ENCODE measurements around the gene LTA.
A peak's percentile ranks its signal among the peaks of the same experiment; 100 is the strongest.

LTA gene

GRCh38 chr6:31572041-31572911 is at the start of gene LTA:
Gene LTA, plus strand, starts transcription at chr6:31572289. Its CDS starts 454 bp downstream, at chr6:31572743.
- H3K79me2 ChIP-seq (ENCODE audit: low read length) = no peaks in the 10 kb centered on the region
- H2AFZ ChIP-seq (ENCODE audit: low read length) = peak within 1 kb of the TSS; percentile 57
- H3K9me2 ChIP-seq (replicated peaks; ENCODE audit: insufficient read depth, low read length) = no peaks in the 10 kb centered on the region
- H3K4me3 ChIP-seq (ENCODE audit: low read length) = peak within 1 kb of the TSS; percentile 37
- H3F3A ChIP-seq (ENCODE audit: insufficient read depth, low read length) = peaks cover 17% of the 10 kb centered on the region
- peak; percentile 48 for DNase-seq
- H3K9me3 ChIP-seq (replicated peaks; ENCODE audit: insufficient read depth, low read length) = no peaks in the 10 kb centered on the region
- H3K9ac ChIP-seq (ENCODE audit: low read length) = peak within 1 kb of the TSS; percentile 42
- H3K27ac ChIP-seq (ENCODE audit: low read length) = peak within 1 kb of the TSS; percentile 54; the same call in 1 of the 2 replicates
- TF ChIP-seq CTCF (IDR thresholded peaks at IDR 0.05; ENCODE audit: low read length) (no peak), EZH2 (optimal IDR thresholded peaks at IDR 0.05; ENCODE audit: low read depth, low read length) (no peak), EZH2phosphoT487 (IDR thresholded peaks at IDR 0.05; ENCODE audit: low read length) (no peak)
- H3K36me3 ChIP-seq (replicated peaks; ENCODE audit: insufficient read depth, low read length) = no peaks in the 10 kb centered on the region
- peak within 1 kb of the TSS; percentile 59; the same call in 1 of the 2 replicates for H3K4me2 ChIP-seq (ENCODE audit: low read depth, low read length)
- no peaks in the 10 kb centered on the region for H4K20me1 ChIP-seq (ENCODE audit: insufficient read depth, low read length)
- peaks cover 45% of the 10 kb centered on the region for H3K4me1 ChIP-seq (ENCODE audit: low read length)
- H3K27me3 ChIP-seq (replicated peaks; ENCODE audit: insufficient read depth, low read length) = peaks cover 35% of the 10 kb centered on the region

- H3K4me1 ChIP-seq (ENCODE audit: low read length) = no peaks in the 10 kb centered on the region
- H4K20me1 ChIP-seq (ENCODE audit: insufficient read depth, low read length) = no peaks in the 10 kb centered on the region
- no peak overlapping the region for H3K4me3 ChIP-seq (ENCODE audit: low read length)
- DNase-seq = no peak
- H3K27ac ChIP-seq (ENCODE audit: low read length) = no peak overlapping the region
- no peak overlapping the region for H3K4me2 ChIP-seq (ENCODE audit: low read depth, low read length)
- no peaks in the 10 kb centered on the region for H3K27me3 ChIP-seq (replicated peaks; ENCODE audit: insufficient read depth, low read length)
- H2AFZ ChIP-seq (ENCODE audit: low read length) = no peak overlapping the region
- no peaks in the 10 kb centered on the region for H3K79me2 ChIP-seq (ENCODE audit: low read length)
- no peak for TF ChIP-seq EZH2phosphoT487 (IDR thresholded peaks at IDR 0.05; ENCODE audit: low read length)
- TF ChIP-seq EZH2 (optimal IDR thresholded peaks at IDR 0.05; ENCODE audit: low read depth, low read length) = no peak
- TF ChIP-seq CTCF (IDR thresholded peaks at IDR 0.05; ENCODE audit: low read length) = no peak
- no peaks in the 10 kb centered on the region for H3K9me3 ChIP-seq (replicated peaks; ENCODE audit: insufficient read depth, low read length)
- peaks cover 7% of the 10 kb centered on the region; the same call in 1 of the 2 replicates for H3F3A ChIP-seq (ENCODE audit: insufficient read depth, low read length)
- H3K9me2 ChIP-seq (replicated peaks; ENCODE audit: insufficient read depth, low read length) = no peaks in the 10 kb centered on the region
- H3K36me3 ChIP-seq (replicated peaks; ENCODE audit: insufficient read depth, low read length) = no peaks in the 10 kb centered on the region
- no peak overlapping the region for H3K9ac ChIP-seq (ENCODE audit: low read length)
These were observed 46.5 kb upstream of the LTA start for GRCh38 chr6:31525553-31525931.

- no peak overlapping the region for H3K4me3 ChIP-seq (ENCODE audit: low read length)
These were observed 46.0 kb upstream of the LTA start for GRCh38 chr6:31525932-31526591.

More at GRCh38 chr6:31525932-31526591, 46.0 kb upstream of the LTA start:
- no peak overlapping the region for H3K27ac ChIP-seq (ENCODE audit: low read length)
- H3K9me2 ChIP-seq (replicated peaks; ENCODE audit: insufficient read depth, low read length) = no peaks in the 10 kb centered on the region
- no peaks in the 10 kb centered on the region for H3K79me2 ChIP-seq (ENCODE audit: low read length)
- TF ChIP-seq EZH2phosphoT487 (IDR thresholded peaks at IDR 0.05; ENCODE audit: low read length) (no peak), EZH2 (optimal IDR thresholded peaks at IDR 0.05; ENCODE audit: low read depth, low read length) (no peak), CTCF (IDR thresholded peaks at IDR 0.05; ENCODE audit: low read length) (no peak)
- H3K27me3 ChIP-seq (replicated peaks; ENCODE audit: insufficient read depth, low read length) = no peaks in the 10 kb centered on the region
- no peaks in the 10 kb centered on the region; the same call in 1 of the 2 replicates for H3K36me3 ChIP-seq (replicated peaks; ENCODE audit: insufficient read depth, low read length)
- H3K9me3 ChIP-seq (replicated peaks; ENCODE audit: insufficient read depth, low read length) = no peaks in the 10 kb centered on the region
- H3K4me2 ChIP-seq (ENCODE audit: low read depth, low read length) = no peak overlapping the region
- H3K4me1 ChIP-seq (ENCODE audit: low read length) = no peaks in the 10 kb centered on the region
- no peak for DNase-seq
- H4K20me1 ChIP-seq (ENCODE audit: insufficient read depth, low read length) = no peaks in the 10 kb centered on the region
- H3K9ac ChIP-seq (ENCODE audit: low read length) = no peak overlapping the region
- no peak overlapping the region for H2AFZ ChIP-seq (ENCODE audit: low read length)
- H3F3A ChIP-seq (ENCODE audit: insufficient read depth, low read length) = peaks cover 11% of the 10 kb centered on the region
